HG03280 (cell line): Measurements from ENCODE around the gene PARP15.
"Not testable (repeated sequence)": the region's sequence is repeated elsewhere in the genome, so short reads cannot be mapped to it uniquely, and the experiment has no call there.

Experiments
- ATAC-seq: cut with Tn5 transposase; IDR thresholded peaks from one replicate; pipeline ENCODE4 v1.9.1; 2021; ENCODE audit warnings: mild to moderate bottlenecking, moderate library complexity; ENCODE audit not compliant: unreplicated experiment

PARP15 gene

DNA sequence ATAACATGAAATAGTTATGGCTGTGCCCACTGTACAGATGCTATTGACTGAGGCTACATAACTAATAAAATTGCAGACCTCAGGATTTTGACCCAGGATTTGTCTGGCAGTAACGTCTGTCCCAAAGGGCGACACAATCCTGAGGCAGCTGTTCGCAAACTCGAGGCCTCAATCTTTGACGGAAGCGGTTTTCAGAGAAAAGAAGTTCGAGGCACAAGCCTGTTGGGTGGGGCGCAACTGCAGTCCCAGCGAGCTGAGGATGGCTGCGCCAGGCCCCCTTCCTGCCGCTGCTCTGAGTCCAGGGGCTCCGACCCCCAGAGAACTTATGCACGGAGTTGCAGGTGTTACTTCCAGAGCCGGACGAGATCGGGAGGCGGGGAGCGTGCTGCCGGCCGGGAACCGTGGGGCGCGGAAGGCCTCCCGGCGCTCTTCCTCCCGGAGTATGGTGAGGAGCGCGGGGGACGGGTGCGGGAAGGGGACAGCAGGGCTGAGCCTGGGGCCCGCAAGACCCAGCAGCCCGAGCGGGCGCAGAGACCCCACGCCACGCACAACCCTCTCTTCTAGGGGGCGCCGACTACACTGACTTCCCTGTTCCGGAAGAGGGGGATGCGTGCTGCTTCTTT lies at the start of gene PARP15:
Gene PARP15 (plus strand): TSS at position 242 of the 623 bp plus-strand sequence. CDS start 18 bp downstream, at position 260.
- ATAC-seq, result no peak

DNA sequence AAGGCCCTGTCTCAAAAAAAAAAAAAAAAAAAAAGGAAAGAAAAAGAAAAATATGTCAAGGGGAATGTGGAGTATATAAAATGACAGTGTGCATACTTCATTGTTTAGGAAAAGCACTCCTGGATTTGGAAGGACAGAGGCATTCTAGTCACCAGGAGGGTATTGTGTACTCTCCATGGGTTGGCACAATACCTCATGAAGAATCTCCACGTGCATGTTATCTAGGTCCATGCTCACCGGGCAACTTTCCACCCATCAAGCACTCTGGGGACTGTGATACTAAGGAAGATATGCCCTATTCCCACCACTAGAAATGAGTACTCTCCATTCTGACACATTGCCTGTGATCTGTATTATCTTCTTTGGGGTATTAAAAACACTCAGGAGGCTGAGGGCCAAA lies 47.3 kb upstream of the PARP15 start:
- ATAC-seq, result no peak

DNA sequence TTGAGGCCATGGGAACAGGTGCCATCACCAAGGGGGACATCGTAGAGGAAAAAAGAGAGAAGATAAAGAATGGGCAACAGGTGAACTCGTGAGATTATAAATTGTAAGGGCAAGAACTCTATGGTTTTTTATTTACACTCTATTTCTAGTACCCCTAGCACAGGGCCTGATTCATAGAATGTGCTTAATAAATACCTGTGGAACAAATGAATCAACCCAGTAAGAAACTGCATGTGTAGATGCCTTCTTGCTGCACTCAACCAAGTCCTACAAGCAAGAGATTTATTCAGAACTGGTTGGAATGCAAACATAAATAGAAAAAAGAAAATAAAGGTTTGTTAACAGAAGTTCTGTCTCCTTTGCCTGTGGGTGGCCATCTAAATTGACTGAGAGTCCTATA lies 44.0 kb upstream of the PARP15 start:
- ATAC-seq, result no peak

DNA sequence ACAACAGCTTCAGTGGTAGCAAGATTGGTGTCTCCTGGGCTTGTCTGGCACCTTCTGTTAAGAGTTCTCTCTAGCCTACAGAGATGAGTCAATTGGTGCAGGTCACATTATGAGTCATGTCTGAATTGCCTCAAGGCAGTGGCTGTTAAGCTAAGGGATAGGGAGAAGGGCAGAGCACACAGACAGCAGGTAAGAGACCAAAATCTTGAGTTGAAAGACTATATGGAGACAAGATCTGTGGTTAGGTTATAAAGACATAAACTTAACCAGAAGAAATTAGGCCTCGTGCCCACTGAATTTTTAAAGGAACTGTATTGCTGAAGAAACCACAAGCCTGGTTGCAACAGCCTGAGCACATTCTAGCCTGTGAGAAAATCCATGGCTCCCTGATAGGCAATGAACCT lies 43.5 kb upstream of the PARP15 start:
- peak; percentile 98 for ATAC-seq

DNA sequence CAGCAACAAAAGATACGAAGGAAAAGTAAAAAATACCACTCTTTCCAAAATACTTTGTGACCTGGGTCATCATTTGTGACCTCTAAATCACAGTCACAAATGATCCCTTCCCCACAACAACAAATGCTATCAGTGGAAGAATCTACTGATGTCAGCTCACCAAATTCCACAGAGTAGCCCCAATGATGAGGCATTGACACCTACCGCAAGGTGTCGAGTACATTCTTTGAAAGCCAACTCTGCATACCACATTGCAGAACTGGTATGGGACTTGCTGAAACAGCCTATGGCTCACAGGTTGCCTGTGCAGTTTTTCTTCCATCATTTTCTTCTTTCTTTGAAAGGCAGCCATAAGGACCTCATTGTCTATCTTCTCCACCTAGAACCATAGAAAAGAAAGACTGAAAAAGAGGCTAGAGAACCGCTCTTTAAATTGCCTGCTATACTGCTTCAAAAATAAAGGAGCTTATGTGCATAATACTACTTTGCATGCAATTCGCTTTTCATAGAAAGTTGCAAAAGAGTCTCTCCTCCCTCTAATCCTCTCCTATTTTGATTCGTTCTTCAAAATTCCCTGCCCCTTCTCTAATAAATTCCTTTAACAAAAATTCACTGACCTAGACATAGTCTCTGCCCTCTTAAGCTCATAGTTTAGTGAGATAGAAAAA lies 41.4 kb upstream of the PARP15 start:
- no peak for ATAC-seq

DNA sequence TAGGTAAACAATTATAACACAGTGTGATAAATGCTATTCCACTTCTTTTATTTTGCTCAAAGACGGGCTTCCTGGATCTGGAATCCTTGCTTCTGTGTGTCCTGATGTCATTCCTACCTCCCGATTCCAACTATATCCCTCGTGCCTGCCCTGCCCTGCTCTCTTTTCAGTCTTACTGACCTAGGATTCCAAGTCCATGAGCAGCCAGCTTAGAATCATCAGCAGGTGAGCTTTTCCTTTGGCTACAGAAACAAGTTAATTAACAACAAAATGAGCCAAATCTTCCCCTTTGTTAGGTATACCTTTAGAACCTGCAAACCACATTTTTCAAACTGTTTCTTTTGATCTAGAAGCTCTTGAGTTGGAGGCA lies 40.8 kb upstream of the PARP15 start:
- ATAC-seq, result no peak

DNA sequence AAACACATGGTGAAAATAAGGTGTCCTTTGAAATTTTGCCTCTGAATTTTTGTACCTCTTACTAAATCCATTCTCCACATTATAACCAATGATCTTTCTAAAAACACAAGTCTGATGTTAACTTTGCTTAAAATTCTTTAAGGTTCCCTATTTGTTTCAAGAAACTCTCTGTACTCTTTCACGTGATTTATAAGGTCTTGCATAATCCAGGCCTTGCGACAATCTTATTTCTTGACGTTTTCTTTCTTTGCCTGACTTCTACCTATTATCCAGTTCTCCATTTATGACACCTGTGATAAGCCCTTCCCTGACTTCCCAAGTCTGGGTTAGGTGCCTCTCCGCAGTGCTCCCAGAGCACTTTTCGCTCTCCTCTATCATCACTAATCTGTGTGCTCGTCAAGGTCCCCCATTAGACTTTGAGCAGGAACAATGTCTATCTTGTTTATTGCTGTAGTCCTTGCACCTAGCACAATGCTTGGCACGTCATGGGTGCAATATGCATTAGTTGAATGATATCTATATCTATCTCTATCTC lies 38.4 kb upstream of the PARP15 start:
- ATAC-seq, result no peak

DNA sequence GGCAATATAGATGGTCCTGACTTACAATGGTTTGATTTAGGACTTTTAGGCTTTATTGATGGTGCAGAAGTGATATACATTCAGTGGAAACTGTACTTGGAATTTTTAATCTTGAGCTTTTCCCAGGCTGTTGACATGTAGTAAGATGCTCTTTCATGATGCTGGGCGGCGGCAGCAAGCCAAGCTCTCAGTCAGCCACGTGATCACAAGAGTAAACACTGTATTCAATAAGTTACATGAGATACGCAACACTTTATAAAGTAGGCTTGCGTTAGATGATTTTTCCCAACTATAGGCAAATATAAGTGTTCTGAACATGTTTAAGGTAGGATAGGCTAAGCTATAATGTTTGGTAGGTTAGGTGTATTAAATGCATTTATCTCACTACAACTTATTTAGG lies 31.3 kb upstream of the PARP15 start:
- ATAC-seq, result no peak

DNA sequence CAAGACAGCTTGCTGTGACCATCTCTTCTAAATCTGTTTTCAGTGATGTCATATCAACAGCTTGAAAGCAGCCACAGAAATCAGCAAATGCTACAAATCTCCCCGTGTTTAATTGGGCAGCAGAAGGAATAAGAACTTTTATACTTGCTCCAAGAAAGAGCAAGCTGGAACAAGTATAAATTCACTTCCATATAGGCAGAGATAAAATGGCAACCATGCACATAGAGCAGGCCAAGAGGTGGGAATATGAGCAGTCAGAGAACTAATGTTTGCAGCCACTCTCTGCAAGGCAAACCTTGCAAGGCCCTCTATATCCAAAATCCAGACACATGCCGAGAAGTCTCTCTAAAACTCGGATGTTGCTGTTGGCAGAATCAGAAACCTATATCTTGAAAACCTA lies 29.4 kb upstream of the PARP15 start:
- ATAC-seq, result no peak

DNA sequence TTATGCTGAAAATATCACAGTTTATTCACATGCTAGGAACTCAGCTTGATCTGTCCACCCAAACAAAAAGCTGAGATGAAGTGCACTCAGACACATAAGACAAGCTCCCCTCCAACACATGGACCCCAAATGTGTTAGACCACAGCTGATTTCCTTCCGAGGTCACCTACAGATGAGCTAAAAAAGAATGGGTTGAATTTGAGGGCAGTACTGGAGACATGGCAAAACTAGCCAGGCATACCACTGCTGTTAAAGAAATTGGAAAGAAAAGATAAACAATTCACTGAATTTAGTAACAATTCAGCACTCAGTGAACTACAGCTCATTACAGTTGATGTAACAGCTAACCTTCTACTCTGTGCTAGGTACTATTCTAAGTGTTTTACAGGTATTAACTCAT lies 28.8 kb upstream of the PARP15 start:
- no peak for ATAC-seq

DNA sequence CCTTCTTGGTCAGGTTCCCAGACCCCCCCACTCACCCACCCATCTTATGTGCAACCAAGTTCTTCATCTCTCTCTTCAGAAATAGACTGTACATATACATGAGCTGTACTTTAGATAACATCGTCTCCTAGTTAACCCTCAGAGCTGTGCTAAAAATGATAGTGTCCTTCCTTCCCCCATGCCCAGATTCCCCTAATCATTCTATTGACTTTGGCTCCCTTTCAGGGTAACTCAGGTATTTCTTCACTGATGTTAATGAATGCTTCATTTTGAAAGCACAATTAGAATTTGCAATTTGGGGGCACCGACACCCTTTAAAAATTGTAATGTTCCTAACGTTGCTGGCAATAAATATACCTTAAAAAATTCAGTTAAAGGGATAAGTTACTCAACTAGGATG lies 24.3 kb upstream of the PARP15 start:
- no peak for ATAC-seq

DNA sequence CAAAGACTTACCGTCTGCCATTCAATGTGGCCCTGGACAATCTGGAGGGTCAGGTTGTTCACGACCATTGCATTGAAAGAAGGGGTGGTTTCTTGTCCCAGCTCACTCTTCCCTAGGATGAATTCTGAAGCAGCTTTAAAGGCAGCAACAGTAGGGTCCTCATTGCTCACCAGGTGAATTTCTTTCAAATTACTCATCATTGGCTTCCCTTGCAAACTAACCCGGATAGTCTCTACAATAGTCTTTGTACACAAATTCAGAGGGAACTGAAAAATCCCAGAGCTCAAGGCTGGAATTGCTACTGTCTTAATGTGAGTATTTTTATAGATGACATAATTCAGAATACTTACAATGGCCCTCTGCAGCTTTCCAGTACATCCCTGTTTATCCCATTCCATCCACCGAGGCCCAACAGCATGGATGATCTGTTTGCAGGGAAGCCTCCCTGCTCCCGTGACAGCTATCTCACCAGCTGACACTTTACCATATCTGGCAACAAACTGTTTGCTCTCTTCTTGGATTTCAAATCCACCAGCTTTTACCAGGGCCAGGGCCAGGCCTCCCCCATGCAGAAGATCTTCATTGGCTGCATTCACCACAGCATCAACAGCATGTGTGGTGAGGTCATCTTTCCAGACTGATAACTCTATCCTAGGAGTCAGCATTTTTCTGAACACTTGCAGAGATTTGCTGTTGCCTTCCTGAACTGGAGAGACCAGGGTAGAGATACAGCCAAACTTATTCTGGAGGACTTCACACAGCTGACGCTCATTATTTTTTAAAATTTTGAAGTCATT lies 22.0 kb upstream of the PARP15 start:
- no peak for ATAC-seq

DNA sequence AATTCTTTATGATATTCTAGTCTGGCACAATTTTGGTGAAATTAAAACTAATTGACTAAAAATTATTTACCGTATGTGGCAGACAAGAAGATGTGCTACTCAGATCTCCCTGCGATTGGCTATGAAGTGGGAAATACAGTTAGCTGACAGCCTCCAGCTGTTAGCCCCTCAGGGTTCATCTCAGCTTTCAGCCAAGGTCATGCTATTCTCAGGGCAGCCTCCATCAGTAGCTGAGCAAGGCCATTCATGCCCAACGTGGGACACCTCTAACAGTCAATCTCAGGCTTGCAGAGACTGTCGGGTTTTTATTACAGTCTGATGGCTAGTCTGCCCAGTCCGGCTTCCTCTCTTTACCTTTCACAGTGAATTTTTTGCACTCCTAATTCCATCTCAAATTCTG lies 20.1 kb upstream of the PARP15 start:
- no peak for ATAC-seq

DNA sequence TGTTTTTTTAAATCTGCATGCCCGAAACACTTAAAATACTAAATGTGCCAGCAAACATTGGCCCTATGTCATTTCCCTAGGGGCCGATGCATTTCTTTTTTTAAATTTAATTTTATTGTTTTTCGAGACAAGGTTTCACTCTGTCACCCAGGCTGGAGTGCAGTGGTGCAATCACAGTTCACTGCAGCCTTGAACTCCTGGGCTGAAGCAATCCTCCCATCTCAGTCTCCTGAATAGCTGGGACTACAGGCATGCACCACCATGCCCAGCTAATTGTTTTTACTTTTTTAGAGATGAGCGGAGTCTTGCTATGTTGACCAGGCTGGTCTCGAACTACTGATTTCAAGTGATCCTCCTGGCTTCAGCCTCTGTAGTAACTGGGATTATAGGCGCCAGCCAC lies 18.8 kb upstream of the PARP15 start:
- ATAC-seq, result no peak

DNA sequence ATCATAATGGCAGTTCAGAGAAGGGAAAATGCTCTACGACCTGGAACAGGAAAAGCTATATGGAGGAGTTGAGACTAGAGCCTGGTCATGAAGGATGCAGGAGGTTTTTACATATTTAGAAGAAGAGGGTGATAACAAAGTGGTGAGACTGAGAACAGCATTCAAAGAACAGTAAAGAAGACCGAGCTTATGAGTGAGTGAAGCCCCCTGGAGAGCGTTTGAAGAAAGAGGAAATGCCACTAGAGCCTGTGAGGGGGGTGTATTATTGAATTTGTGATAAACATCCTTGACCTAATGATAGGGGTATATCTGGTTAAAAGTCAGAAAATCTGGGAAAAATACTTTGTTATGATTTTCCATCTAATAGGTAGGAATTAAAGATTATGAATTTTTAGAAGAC lies 17.5 kb upstream of the PARP15 start:
- ATAC-seq, result no peak

DNA sequence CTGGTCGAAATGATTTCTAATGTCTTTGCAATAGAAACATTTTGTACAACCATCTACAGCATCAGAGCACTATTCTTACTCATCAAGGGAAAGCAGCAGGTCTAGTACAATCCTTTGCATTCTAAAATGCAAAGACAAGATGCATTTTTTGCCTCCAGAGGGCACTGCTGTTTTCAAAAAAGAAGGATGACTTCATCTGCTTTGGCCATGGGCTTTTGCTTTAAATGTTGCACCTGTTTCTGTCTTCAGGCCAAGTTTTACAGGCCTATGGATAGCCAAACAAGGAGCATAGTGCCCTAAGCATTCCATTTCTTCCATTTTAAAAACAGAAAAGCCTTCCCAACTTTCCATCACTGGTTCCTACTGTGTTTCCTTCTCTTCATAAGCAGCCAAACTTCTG lies 16.8 kb upstream of the PARP15 start:
- ATAC-seq, result no peak

DNA sequence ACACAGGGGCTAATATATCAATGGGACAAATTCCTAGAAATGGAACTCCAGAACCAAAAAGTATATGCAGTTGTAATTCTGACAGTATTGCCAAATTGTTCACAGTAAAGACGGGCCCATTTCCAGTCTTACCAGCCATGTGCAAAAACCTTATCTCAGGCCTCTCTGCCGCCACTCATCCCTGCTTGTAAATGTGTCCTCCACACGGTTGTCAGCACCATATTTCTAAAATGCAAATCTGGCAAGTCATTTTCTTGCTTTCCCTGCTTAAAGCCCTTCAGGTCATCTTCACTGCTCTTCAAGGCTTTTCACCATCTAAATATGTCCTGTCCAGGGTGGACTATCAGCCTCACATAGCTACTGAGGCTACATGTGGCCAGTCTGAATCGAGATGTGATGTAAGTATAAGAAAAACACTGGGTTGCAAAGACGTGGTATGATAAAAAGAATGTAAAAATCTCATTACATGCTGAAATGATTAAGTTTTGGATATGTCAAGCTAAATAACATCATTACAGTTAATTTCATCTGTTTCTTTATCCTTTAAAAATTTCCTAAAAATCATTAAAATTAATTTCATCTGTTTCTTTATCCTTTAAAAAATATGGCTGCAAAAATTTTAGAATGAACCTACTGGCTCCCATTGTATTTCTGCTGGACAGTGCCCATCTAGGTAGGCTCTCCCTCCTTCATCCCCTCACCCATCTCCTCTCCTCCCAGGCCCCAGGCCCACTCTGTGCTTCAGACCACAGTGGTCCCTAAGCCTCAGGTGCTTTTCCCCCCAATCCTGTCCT lies 14.3 kb upstream of the PARP15 start:
- ATAC-seq, result no peak

DNA sequence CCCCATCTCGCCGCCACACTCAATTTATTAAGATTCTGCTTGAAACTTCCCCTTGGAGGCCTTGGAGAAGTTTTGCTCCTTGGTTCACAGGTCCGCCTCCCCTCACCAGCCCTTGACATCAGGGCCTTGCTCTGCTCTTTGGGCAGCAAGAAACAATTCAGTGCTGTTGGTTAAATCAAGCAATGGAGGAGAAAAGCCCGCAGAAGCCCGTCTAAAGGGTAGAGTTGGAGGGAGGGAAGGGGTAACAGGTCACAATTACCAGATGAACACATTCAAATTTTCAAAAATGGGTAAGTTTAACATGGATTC lies 13.8 kb upstream of the PARP15 start:
- no peak for ATAC-seq

DNA sequence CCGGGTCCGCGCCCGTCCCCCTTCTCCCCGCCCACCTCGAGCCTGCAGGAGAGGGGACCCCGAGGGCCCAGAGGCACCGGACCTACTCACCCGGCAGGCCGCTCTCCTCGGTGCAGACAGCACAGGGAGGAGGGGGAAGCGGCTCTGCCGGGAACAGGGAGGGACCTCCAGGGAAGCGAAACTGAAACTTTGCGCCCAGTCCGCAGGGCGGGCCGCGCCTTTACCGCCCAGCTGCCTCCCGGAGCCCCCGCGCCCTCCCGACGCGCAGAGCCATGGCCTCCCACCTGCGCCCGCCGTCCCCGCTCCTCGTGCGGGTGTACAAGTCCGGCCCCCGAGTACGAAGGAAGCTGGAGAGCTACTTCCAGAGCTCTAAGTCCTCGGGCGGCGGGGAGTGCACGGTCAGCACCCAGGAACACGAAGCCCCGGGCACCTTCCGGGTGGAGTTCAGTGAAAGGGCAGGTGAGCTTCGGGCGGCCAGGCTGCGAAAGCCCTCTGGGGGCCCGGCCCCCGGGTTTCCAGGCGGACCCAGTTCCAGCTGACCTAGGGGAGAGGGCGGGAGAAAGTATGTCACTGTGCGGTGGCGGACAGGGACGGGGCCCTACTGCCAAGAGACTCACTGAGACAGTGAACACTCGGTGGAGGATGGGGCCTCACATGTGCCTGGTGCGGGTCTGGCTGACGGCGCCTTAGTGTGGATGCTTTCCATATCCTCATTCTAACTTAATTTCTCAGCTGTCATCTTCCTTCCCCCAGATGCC lies 13.1 kb upstream of the PARP15 start, which contains the start of the genes DTX3L and PARP9:
Gene DTX3L (plus strand): TSS at position 184 of the 758 bp plus-strand sequence. CDS start 89 bp downstream, at position 273.
Gene PARP9 (minus strand): TSS at position 146 of the 758 bp plus-strand sequence. CDS start 4,680 bp downstream, outside the sequence.
- ATAC-seq, result peak; percentile 67

DNA sequence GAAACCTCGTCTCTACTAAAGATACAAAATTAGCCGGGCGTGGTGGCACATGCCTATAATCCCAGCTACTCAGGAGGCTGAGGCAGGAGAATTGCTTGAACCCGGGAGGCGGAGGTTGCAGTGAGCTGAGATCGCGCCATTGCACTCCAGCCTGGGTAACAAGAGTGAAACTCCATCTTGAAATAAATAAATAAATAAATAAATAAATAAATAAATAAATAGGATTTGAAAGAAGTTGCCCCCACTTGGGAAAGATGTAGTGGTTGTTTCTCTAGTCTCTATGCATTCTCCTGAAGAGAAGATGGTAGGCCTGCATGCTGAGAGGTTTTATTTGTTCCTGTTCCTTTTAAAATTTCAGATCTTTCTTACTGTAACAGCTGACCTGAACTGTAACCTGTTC lies 9.3 kb upstream of the PARP15 start:
- not testable (repeated sequence) for ATAC-seq
